GM19099 (cell line): ENCODE results near the gene SLMAP.

ENCODE experiments used
- POLR2A ChIP-seq: IDR thresholded peaks from 3 replicates; pipeline ENCODE4 v1.6.1; 2011; ENCODE audit warnings: low read depth; ENCODE audit not compliant: insufficient read length; ENCODE audit errors: extremely low read depth

SLMAP gene

GRCh38 chr3:57946970-57947381 is 190.9 kb downstream of the SLMAP start:
- TF ChIP-seq POLR2A: no peak

GRCh38 chr3:57948080-57948671 is 192.1 kb downstream of the SLMAP start:
- no peak for TF ChIP-seq POLR2A

GRCh38 chr3:57948781-57949242 is 192.7 kb downstream of the SLMAP start:
- no peak for TF ChIP-seq POLR2A

- TF ChIP-seq POLR2A: no peak
Observed at GRCh38 chr3:57949344-57949743, 193.2 kb downstream of the SLMAP start.

GRCh38 chr3:57949785-57950615 is 193.9 kb downstream of the SLMAP start:
- no peak for TF ChIP-seq POLR2A

GRCh38 chr3:57951066-57951882 is 195.2 kb downstream of the SLMAP start:
- no peak for TF ChIP-seq POLR2A

- TF ChIP-seq POLR2A: no peak
Observed at GRCh38 chr3:57952208-57952631, 196.1 kb downstream of the SLMAP start.

- no peak for TF ChIP-seq POLR2A
Observed at GRCh38 chr3:57952651-57953050, 196.5 kb downstream of the SLMAP start.

- no peak for TF ChIP-seq POLR2A
Observed at GRCh38 chr3:57953576-57953975, 197.5 kb downstream of the SLMAP start.

GRCh38 chr3:57956119-57956832 is 200.2 kb downstream of the SLMAP start:
- TF ChIP-seq POLR2A: no peak

GRCh38 chr3:57956833-57957174 is 200.7 kb downstream of the SLMAP start:
- no peak for TF ChIP-seq POLR2A

GRCh38 chr3:57957824-57958223 is 201.7 kb downstream of the SLMAP start:
- TF ChIP-seq POLR2A: no peak

GRCh38 chr3:57958642-57959422 is 202.7 kb downstream of the SLMAP start:
- no peak for TF ChIP-seq POLR2A

- no peak for TF ChIP-seq POLR2A
Observed at GRCh38 chr3:57959423-57960173, 203.5 kb downstream of the SLMAP start.

GRCh38 chr3:57960174-57960505 is 204.0 kb downstream of the SLMAP start:
- no peak for TF ChIP-seq POLR2A
